NB4 (cell line): Measurements from ENCODE around the gene RTL1.

Experiments
- MYC ChIP-seq: IDR thresholded peaks from 2 replicates; pipeline ENCODE4 v1.6.1; 2011; ENCODE audit warnings: low read depth, low read length
- POLR2A ChIP-seq: IDR thresholded peaks from 2 replicates; pipeline ENCODE4 v1.6.1; 2011; ENCODE audit warnings: mild to moderate bottlenecking; ENCODE audit not compliant: insufficient read length; ENCODE audit errors: extremely low read depth
- TF ChIP-seq, protein P1 (sequence below): IDR thresholded peaks from one replicate; pipeline ENCODE4 v1.5.1; 2012; ENCODE audit warnings: low read depth, low read length
- TF ChIP-seq, protein P2 (sequence below): IDR thresholded peaks from 2 replicates; pipeline ENCODE4 v1.6.1; 2011; ENCODE audit warnings: low read depth, low read length

DNA sequence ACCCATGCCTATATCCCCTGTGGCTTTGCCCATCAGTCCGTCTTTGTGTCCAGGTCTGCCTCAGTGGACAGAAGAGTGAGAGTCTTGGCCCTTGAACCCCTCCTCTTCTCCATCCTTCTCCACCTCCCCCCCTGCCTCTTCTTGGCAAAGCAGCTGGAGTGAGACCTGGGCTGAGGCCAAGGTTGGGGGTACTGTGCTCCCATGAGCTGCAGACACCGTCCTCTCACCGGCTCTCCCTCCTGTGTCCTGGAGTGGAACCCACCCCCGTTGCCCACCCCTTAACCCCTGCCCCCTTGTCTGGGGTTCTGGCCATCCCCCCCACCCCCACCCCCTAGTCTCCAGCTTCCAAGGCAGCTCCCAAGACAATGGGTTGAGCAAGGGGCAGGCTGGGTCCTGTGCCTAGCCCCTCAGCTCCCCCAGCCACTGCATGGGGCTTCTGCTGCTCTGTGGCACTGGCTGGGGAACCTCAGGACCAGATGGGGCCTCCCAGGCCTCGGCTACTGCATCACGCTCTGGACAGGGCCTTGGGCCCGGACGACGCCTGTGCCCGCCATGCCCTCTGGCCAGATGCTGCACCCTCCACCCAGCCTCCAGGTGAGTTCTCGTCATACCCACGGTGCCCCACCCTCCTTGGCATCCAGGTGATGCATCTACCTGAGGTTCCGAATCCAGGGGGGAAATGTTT lies 35.7 kb downstream of the RTL1 start:
- TF ChIP-seq, protein P1, sequence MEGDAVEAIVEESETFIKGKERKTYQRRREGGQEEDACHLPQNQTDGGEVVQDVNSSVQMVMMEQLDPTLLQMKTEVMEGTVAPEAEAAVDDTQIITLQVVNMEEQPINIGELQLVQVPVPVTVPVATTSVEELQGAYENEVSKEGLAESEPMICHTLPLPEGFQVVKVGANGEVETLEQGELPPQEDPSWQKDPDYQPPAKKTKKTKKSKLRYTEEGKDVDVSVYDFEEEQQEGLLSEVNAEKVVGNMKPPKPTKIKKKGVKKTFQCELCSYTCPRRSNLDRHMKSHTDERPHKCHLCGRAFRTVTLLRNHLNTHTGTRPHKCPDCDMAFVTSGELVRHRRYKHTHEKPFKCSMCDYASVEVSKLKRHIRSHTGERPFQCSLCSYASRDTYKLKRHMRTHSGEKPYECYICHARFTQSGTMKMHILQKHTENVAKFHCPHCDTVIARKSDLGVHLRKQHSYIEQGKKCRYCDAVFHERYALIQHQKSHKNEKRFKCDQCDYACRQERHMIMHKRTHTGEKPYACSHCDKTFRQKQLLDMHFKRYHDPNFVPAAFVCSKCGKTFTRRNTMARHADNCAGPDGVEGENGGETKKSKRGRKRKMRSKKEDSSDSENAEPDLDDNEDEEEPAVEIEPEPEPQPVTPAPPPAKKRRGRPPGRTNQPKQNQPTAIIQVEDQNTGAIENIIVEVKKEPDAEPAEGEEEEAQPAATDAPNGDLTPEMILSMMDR: no peak
- TF ChIP-seq, protein P2, sequence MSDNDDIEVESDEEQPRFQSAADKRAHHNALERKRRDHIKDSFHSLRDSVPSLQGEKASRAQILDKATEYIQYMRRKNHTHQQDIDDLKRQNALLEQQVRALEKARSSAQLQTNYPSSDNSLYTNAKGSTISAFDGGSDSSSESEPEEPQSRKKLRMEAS: no peak
- TF ChIP-seq POLR2A: no peak
- no peak for TF ChIP-seq MYC
